Fibroblast of mammary gland (primary cell): ENCODE data around the gene CHFR.
"Not testable (repeated sequence)": the region's sequence is repeated elsewhere in the genome, so short reads cannot be mapped to it uniquely, and the experiment has no call there.

ENCODE experiments used
- DNase-seq: peaks from one replicate; pipeline ENCODE4 v3.0.0-alpha.2; 2010; ENCODE audit warnings: low read depth
- H3K4me3 ChIP-seq: 2 replicates; pipeline ENCODE4 v1.5.1; 2011; ENCODE audit warnings: low read depth, mild to moderate bottlenecking, low read length, moderate library complexity; ENCODE audit not compliant: control insufficient read depth
- TF ChIP-seq, protein P1 (sequence below): conservative IDR thresholded peaks from 2 replicates; pipeline ENCODE4 v1.5.1; 2011; ENCODE audit warnings: low read depth, low read length, inconsistent platforms; ENCODE audit not compliant: control insufficient read depth, insufficient read depth

Gene CHFR

DNA sequence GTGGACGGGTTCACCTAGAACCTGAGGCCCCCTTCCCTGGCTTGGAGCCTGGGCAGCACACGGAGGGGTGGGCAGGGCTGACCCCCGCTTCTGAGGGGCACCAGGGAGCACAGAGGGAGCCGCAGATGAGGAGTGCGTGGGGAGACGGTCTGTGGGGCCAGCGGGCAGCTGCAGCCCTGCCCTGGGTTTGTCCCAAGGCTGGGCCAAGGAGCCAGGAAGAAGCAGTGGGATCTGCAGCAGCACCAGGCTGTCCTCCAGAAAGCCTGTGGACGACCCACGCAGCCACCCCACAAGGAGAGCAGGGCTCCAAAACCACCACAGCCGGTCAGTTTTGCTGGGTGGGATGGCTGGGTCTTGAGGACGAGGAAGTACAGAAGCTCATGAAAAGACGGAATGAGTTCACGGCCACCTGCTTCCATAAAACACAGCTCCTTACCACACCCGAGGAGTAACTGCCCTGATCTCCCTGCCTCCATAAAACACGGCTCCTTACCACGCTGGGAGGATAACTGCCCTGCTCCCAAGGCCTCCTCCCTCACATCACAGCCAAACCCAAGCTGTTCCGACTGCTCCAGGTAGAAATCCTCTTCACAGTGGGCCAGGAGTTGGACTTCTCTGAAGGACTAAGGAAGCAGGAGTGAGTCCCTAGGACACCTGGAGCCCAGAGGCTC, 48.9 kb downstream of the CHFR start:
- DNase-seq: no peak
- H3K4me3 ChIP-seq: no peak overlapping the region
- TF ChIP-seq, protein P1, sequence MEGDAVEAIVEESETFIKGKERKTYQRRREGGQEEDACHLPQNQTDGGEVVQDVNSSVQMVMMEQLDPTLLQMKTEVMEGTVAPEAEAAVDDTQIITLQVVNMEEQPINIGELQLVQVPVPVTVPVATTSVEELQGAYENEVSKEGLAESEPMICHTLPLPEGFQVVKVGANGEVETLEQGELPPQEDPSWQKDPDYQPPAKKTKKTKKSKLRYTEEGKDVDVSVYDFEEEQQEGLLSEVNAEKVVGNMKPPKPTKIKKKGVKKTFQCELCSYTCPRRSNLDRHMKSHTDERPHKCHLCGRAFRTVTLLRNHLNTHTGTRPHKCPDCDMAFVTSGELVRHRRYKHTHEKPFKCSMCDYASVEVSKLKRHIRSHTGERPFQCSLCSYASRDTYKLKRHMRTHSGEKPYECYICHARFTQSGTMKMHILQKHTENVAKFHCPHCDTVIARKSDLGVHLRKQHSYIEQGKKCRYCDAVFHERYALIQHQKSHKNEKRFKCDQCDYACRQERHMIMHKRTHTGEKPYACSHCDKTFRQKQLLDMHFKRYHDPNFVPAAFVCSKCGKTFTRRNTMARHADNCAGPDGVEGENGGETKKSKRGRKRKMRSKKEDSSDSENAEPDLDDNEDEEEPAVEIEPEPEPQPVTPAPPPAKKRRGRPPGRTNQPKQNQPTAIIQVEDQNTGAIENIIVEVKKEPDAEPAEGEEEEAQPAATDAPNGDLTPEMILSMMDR: no peak

DNA sequence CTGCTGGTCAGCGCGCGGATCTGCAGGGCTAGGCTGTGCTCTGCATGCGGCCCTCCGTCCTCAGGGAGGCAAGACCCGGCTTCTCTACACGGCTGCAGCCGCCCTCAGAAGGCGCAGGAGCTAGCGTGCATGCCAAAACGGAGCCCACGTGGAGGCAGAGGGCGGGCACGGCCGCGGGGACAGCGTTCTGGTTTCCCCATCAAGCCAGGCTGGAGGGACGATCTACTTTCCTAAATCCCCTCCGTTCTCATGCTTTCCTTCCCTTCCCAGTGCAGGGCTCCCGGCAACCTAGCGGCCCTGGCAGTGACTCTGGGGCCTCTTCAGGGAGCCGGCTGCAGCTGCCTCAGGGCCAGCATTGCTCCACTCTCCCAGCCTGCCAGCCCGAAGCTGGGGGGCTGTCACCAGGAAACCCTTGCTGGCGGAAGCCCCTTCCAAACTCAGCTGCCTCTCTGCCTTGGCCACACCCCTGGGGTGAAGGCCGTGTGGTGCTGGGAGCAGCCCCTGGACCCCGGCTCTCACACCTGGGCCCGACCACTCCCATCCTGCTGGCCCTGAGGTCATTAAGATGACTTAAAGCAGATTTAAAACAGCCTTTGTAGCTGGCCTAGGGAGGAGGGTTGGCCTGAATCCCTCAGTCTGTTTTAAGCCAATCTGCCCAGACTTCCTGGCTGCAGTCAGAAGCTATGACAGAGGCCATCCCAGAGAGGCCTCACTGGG, 49.6 kb downstream of the CHFR start:
- peak; percentile 34 for DNase-seq
- TF ChIP-seq, protein P1: no peak
- no peak overlapping the region for H3K4me3 ChIP-seq

DNA sequence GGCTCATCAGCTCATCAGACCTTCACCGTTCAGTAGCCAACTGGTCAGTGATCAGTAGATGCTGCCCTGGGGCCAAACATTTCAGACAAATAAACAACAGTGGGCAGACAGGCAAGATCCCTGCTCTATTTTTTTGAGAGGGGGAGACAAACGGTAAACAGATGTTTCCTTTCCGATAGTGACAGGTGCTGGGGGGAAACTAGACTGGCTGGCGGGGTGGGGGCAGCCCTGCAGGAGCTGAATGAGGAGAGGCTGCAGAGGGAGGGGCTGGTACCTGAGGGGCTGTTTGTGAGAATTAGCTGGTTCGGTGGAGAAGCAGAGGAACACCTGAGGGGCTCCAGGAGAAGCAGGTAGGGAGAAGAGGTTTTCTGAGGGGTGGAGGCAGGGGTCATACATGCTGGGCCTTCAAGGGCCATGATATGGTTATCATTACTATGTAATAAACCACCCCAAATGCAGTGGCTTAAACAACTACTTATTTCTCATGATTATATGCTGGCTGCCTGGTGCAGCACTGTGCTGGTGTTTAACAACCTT, 50.5 kb downstream of the CHFR start:
- TF ChIP-seq, protein P1: no peak
- DNase-seq: no peak
- no peak overlapping the region for H3K4me3 ChIP-seq

DNA sequence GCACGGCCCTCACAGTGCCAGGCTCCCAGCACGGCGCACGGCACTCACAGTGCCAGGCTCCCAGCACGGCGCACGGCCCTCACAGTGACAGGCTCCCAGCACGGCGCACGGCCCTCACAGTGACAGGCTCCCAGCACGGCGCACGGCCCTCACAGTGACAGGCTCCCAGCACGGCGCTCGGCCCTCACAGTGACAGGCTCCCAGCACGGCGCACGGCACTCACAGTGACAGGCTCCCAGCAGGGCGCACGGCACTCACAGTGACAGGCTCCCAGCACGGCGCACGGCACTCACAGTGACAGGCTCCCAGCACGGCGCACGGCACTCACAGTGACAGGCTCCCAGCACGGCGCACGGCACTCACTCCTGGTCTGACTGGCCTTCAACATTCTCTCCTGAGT, 51.2 kb downstream of the CHFR start:
- H3K4me3 ChIP-seq, DNase-seq: not testable (repeated sequence)

DNA sequence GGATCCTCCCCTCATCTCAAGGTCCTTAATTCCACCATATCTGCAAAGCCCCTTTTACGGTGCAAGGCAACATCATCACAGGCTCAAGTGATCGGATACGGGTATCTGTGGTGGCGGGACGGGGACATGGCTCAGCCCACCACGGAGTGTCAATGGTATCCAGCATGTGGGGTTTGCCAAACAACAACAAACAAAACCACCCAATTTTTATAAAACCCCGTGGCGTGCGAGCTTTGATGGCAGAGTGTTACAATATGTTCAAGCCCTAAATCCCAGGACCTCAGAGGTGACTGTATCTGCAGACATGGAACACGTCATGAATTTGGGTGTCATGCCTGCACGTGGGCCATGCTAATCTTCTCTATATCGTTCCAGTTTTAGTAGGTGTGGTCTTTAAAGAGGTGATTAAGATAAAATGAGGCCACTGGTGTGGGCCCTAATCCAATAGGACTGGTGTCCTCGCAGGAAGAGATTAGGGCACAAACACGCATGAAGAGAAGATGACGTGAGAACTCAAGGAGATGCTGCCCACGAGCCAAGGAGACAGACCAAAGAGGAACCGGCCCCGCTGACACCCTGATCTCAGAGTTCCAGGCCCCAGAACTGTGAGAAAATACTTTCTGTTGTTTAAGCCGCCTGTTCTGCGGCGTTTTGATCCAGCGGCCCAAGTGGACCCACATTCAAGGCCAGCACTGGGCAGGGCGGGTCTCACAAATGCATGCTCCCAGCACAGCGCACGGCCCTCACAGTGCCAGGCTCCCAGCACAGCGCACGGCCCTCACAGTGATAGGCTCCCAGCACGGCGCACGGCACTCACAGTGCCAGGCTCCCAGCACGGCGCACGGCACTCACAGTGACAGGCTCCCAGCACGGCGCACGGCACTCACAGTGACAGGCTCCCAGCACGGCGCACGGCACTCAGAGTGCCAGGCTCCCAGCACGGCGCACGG, 52.1 kb downstream of the CHFR start:
- DNase-seq: no peak
- no peak overlapping the region for H3K4me3 ChIP-seq
- TF ChIP-seq, protein P1: no peak

DNA sequence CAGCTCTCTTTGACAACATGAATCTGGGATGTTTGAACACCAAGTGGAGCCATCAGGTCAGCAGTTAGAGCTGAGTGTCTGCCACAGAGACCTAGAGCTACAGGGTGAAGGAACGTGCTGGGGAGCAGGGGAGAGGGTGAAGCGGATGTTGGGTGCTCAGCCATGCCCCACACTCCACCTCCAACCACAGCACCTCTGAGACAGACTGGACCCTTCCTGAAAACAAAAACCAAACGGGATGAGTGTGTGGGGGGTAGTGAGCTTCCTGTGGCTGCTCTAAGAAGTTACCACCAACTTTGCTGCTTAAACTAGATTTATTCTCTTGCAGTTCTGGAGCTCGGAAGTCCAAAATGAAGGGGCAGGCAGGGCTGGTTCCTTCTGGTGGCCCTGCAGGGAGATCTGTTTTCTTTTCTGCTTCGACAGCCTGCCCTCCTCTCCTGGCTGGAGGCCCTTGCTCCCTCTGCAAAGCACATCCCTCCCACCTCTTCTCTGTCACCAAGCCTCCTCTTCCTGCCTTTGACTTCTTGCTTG, 53.2 kb downstream of the CHFR start:
- no peak for DNase-seq
- TF ChIP-seq, protein P1: no peak
- H3K4me3 ChIP-seq: no peak overlapping the region
